Tibial nerve (tissue), 4 donors: ENCODE results near the gene C7orf25. TPM values are rescaled to one million over a fixed set of nuclear protein-coding genes. Genes with fewer than 3 reads are reported as not detected.

Experiments used
- DNase-seq, 2 donors: peaks; one replicate each; pipeline ENCODE4 v3.0.0-alpha.2; 2019; ENCODE audit warnings: low spot score in 2 of 2
- H3K27ac ChIP-seq, 4 donors: fragments of 200-600 bp; sonication (generic) in 3 of 4; one replicate each; pipeline ENCODE4 v1.5.1; 2017 to 2019; ENCODE audit warnings: mild to moderate bottlenecking in 1 of 4
- H3K27me3 ChIP-seq, 2 donors: fragments of 200-600 bp; sonication (generic) in 1 of 2; one replicate each; pipeline versions ENCODE4 v1.5.1 to v1.6.0; 2017 to 2019
- H3K36me3 ChIP-seq, 3 donors: fragments of 200-600 bp; sonication (generic); one replicate each; pipeline ENCODE4 v1.5.1; 2018 to 2019
- H3K4me1 ChIP-seq, 4 donors: fragments of 200-600 bp; sonication (generic) in 3 of 4; one replicate each; pipeline ENCODE4 v1.5.1; 2017 to 2019
- H3K4me3 ChIP-seq, 4 donors: fragments of 200-600 bp; sonication (generic) in 3 of 4; one replicate each; pipeline ENCODE4 v1.5.1; 2017 to 2019; ENCODE audit warnings: mild to moderate bottlenecking in 1 of 4, moderate library complexity in 1 of 4
- H3K9me3 ChIP-seq, 4 donors: fragments of 200-600 bp; sonication (generic) in 3 of 4; one replicate each; pipeline ENCODE4 v1.5.1; 2017 to 2019
- EP300 ChIP-seq, 2 donors: sonication (generic); formaldehyde crosslinking; IDR thresholded peaks; one replicate each; pipeline ENCODE4 v1.6.1; 2017; ENCODE audit warnings: antibody characterized with exemption in 2 of 2, mild to moderate bottlenecking in 1 of 2
- POLR2A ChIP-seq, 2 donors: fragments of 450-650 bp; IDR thresholded peaks; one replicate each; pipeline ENCODE4 v1.6.1; 2017; ENCODE audit warnings: antibody characterized with exemption in 2 of 2, mild to moderate bottlenecking in 2 of 2, moderate library complexity in 2 of 2
- whole genome bisulfite sequencing, 2 donors: methylation state at CpG; one replicate each; pipeline ENCODE4 v1.1.5; 2018; 5-methylcytosine and 5-hydroxymethylcytosine counted together
- total RNA-seq, 4 donors: library from RNA; depleted of rRNA; stranded (reverse); fragments of >200 nt; gene quantifications; one replicate each; pipeline ENCODE4 v1.1.0, GENCODE V29; 2016
- TF ChIP-seq, protein P1 (sequence below), 5 experiments: fragments of 200-600 bp in 3 of 5; fragments of 450-650 bp in 2 of 5; sonication (generic) in 3 of 5; IDR thresholded peaks; one replicate each; pipeline ENCODE4 v1.5.1; 2016 to 2019; ENCODE audit warnings: antibody characterized with exemption in 5 of 5, mild to moderate bottlenecking in 3 of 5, moderate library complexity in 2 of 5

The C7orf25 gene
- total RNA-seq, 4 donors from 2014 or later = 12.8 to 28.2 (median 14.6) TPM

DNA sequence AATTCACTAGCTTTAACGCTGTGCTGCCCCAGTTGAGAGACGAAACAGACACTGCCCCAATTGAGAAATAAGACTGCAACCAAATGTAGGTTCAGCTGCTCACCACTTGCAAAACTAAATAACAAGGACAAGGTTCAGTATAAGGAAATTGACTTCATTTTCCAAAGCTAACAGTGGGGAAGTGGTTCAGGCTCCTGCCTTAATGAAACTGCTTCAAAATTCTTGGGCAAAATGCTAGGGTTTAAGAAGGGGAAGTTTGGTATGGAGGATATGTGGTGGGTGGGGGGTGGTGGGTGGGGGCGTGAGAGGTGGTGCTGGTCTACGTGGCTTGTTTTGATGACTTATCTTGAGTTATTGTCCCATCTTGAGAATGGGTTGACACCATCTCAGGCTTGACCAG is 42.1 kb upstream of the C7orf25 start:
- H3K9me3 ChIP-seq = no peaks in the 10 kb centered on the region
- H3K4me1 ChIP-seq = no peaks in the 10 kb centered on the region
- TF ChIP-seq, protein P1, sequence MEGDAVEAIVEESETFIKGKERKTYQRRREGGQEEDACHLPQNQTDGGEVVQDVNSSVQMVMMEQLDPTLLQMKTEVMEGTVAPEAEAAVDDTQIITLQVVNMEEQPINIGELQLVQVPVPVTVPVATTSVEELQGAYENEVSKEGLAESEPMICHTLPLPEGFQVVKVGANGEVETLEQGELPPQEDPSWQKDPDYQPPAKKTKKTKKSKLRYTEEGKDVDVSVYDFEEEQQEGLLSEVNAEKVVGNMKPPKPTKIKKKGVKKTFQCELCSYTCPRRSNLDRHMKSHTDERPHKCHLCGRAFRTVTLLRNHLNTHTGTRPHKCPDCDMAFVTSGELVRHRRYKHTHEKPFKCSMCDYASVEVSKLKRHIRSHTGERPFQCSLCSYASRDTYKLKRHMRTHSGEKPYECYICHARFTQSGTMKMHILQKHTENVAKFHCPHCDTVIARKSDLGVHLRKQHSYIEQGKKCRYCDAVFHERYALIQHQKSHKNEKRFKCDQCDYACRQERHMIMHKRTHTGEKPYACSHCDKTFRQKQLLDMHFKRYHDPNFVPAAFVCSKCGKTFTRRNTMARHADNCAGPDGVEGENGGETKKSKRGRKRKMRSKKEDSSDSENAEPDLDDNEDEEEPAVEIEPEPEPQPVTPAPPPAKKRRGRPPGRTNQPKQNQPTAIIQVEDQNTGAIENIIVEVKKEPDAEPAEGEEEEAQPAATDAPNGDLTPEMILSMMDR (IDR thresholded peaks at IDR 0.05) = no peak
- TF ChIP-seq EP300 (IDR thresholded peaks at IDR 0.05) (no peak), POLR2A (IDR thresholded peaks at IDR 0.05) (no peak)
- H3K27ac ChIP-seq = no peak overlapping the region
- 84 to 90% methylated on average over 4 of the region's 4 CpGs for WGBS, 2 donors
- no peaks in the 10 kb centered on the region for H3K27me3 ChIP-seq
- no peaks in the 10 kb centered on the region for H3K36me3 ChIP-seq
- no peak for DNase-seq
- no peak overlapping the region for H3K4me3 ChIP-seq

DNA sequence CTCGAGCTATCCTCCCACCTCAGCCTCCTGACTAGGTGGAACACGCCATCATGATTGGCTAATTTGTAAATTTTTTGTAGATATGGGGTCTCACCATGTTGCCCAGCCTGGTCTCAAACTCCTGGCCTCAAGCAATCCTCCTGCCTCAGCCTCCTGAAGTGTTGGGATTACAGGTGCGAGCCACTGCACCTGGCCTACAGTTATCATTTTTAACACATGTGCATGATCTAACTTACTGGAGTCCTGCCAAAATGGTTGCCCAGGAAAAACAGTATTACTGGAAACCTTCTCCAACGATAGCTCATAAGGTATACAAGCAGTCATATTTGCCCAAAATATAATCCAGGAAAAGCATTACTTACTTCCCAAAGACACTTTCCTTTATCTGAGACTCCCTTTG is 40.5 kb upstream of the C7orf25 start:
- Histone ChIP-seq H3K9me3 (no peaks in the 10 kb centered on the region), H3K27me3 (no peaks in the 10 kb centered on the region), H3K27ac (no peak overlapping the region), H3K36me3 (no peaks in the 10 kb centered on the region), H3K4me1 (no peaks in the 10 kb centered on the region), H3K4me3 (no peak overlapping the region)
- WGBS, 2 donors = 75 to 80% methylated on average over 4 of the region's 4 CpGs
- TF ChIP-seq POLR2A (IDR thresholded peaks at IDR 0.05) (no peak), EP300 (IDR thresholded peaks at IDR 0.05) (no peak)
- TF ChIP-seq, protein P1 (IDR thresholded peaks at IDR 0.05) = no peak
- no peak for DNase-seq

GRCh38 chr7:42950417-42950816 is 38.5 kb upstream of the C7orf25 start:
- no peaks in the 10 kb centered on the region for H3K9me3 ChIP-seq
- WGBS, 2 donors = 60 to 75% methylated on average over 3 of the region's 3 CpGs
- H3K4me3 ChIP-seq = no peak overlapping the region
- TF ChIP-seq EP300 (IDR thresholded peaks at IDR 0.05) = no peak
- TF ChIP-seq POLR2A (IDR thresholded peaks at IDR 0.05) = no peak
- TF ChIP-seq, protein P1 (IDR thresholded peaks at IDR 0.05) = no peak
- no peaks in the 10 kb centered on the region for H3K36me3 ChIP-seq
- no peaks in the 10 kb centered on the region for H3K4me1 ChIP-seq
- no peak for DNase-seq
- H3K27ac ChIP-seq = no peak overlapping the region
- H3K27me3 ChIP-seq = no peaks in the 10 kb centered on the region

GRCh38 chr7:42947521-42947920 is 35.7 kb upstream of the C7orf25 start:
- no peaks in the 10 kb centered on the region for H3K36me3 ChIP-seq
- no peak overlapping the region for H3K27ac ChIP-seq
- H3K4me1 ChIP-seq = peaks cover 0 to 2% (median 0%) of the 10 kb centered on the region in 4 donors
- WGBS, 2 donors = 72 to 76% methylated on average over 2 of the region's 2 CpGs
- H3K9me3 ChIP-seq = no peaks in the 10 kb centered on the region
- no peak for DNase-seq
- H3K4me3 ChIP-seq = no peak overlapping the region
- TF ChIP-seq, protein P1 (IDR thresholded peaks at IDR 0.05) = no peak
- TF ChIP-seq EP300 (IDR thresholded peaks at IDR 0.05) = no peak
- no peak for TF ChIP-seq POLR2A (IDR thresholded peaks at IDR 0.05)
- H3K27me3 ChIP-seq = no peaks in the 10 kb centered on the region

- WGBS, 2 donors = 94 to 95% methylated on average over 2 of the region's 2 CpGs
- no peaks in the 10 kb centered on the region for H3K9me3 ChIP-seq
Observed at GRCh38 chr7:42946627-42946950, 34.7 kb upstream of the C7orf25 start.

More at GRCh38 chr7:42946627-42946950, 34.7 kb upstream of the C7orf25 start:
- DNase-seq = no peak
- Histone ChIP-seq H3K4me1 (peaks cover 0 to 2% (median 0%) of the 10 kb centered on the region in 4 donors), H3K27ac (no peak overlapping the region), H3K36me3 (no peaks in the 10 kb centered on the region), H3K4me3 (no peak overlapping the region), H3K27me3 (no peaks in the 10 kb centered on the region)
- TF ChIP-seq POLR2A (IDR thresholded peaks at IDR 0.05) = no peak
- TF ChIP-seq EP300 (IDR thresholded peaks at IDR 0.05) = no peak
- TF ChIP-seq, protein P1 (IDR thresholded peaks at IDR 0.05) = no peak
